HG03025 (cell line): Measurements from ENCODE around the gene COL26A1.

Experiments
- ATAC-seq: cut with Tn5 transposase; IDR thresholded peaks from one replicate; pipeline ENCODE4 v1.9.1; 2021; ENCODE audit warnings: mild to moderate bottlenecking, moderate library complexity; ENCODE audit not compliant: unreplicated experiment, low FRiP score

COL26A1 gene

GRCh38 chr7:101529560-101529959 is 166.9 kb downstream of the COL26A1 start:
- ATAC-seq: no peak

- no peak for ATAC-seq
These were observed 169.2 kb downstream of the COL26A1 start for GRCh38 chr7:101531726-101532357.

- no peak for ATAC-seq
These were observed 169.9 kb downstream of the COL26A1 start for GRCh38 chr7:101532400-101533102.

- no peak for ATAC-seq
These were observed 170.4 kb downstream of the COL26A1 start for GRCh38 chr7:101533103-101533465.

GRCh38 chr7:101534015-101534803 is 171.5 kb downstream of the COL26A1 start:
- ATAC-seq: no peak

GRCh38 chr7:101534873-101535272 is 172.2 kb downstream of the COL26A1 start:
- no peak for ATAC-seq

- no peak for ATAC-seq
These were observed 172.7 kb downstream of the COL26A1 start for GRCh38 chr7:101535351-101535751.

GRCh38 chr7:101536232-101536631 is 173.6 kb downstream of the COL26A1 start:
- no peak for ATAC-seq

- no peak for ATAC-seq
These were observed 174.0 kb downstream of the COL26A1 start for GRCh38 chr7:101536668-101537067.

GRCh38 chr7:101537205-101537604 is 174.5 kb downstream of the COL26A1 start:
- ATAC-seq: no peak

- no peak for ATAC-seq
These were observed 175.4 kb downstream of the COL26A1 start for GRCh38 chr7:101537935-101538595.

GRCh38 chr7:101538596-101539459 is 176.2 kb downstream of the COL26A1 start:
- ATAC-seq: no peak

- ATAC-seq: no peak
These were observed 177.1 kb downstream of the COL26A1 start for GRCh38 chr7:101539784-101540183.

GRCh38 chr7:101542527-101543241 is 180.0 kb downstream of the COL26A1 start:
- ATAC-seq: no peak

GRCh38 chr7:101543242-101543766 is 180.6 kb downstream of the COL26A1 start:
- no peak for ATAC-seq

GRCh38 chr7:101543846-101544245 is 181.2 kb downstream of the COL26A1 start:
- no peak for ATAC-seq

GRCh38 chr7:101545441-101546190 is 182.9 kb downstream of the COL26A1 start:
- ATAC-seq: no peak

GRCh38 chr7:101546308-101546936 is 183.7 kb downstream of the COL26A1 start:
- no peak for ATAC-seq
